Measurements from ENCODE around the gene GABRB3.

GABRB3 gene
- 0.04 to 0.18 reads per million in 2 experiments for total RNA-seq

DNA sequence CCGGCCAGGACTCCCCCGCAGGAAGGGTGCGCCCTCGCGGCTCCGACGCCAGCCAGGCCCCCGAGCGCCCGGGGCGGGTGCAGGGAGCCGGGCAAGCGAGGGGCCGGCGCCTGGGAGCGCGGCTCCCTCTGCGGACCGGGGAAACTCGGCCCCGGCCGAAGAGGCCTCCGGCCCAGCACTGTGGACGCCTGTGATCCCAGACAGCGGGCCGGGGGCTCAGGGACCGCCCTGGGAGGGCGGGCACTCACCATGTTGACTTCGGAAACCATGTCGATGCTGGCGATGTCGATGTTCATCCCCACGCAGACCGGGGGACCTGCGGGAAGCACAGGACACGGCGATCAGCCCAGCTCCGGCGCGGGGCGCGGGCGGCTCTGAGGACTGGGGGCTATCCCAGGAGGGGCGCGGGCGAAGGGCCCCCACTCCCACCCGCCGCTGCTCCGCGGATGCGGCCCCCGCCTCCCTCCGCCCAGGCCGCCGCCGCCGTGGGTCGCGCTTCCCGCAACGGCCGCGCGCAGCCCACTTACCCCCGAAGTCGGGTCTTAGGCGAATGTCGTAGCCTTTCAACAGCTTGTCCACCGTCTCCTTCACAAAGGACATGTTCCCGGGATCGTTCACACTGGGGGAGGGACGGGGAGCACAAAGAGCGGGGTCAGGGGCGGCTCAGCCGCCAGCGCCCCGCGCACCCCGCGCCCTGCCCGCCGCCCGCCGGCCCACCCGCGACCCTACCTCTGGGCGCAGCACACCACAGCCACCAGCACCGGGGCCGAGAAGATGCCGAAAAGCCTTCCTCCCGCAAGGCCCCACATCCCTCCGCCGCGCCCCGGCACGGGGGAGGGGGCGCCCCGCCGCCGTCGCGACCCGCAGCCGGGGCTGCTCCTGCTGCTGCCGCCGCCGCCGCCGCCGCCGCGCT lies at the start of gene GABRB3:
Gene GABRB3, minus strand, starts transcription at position 913 of the 913 bp plus-strand sequence.
- DNase-seq (ENCODE audit: low read depth) = no peak

DNA sequence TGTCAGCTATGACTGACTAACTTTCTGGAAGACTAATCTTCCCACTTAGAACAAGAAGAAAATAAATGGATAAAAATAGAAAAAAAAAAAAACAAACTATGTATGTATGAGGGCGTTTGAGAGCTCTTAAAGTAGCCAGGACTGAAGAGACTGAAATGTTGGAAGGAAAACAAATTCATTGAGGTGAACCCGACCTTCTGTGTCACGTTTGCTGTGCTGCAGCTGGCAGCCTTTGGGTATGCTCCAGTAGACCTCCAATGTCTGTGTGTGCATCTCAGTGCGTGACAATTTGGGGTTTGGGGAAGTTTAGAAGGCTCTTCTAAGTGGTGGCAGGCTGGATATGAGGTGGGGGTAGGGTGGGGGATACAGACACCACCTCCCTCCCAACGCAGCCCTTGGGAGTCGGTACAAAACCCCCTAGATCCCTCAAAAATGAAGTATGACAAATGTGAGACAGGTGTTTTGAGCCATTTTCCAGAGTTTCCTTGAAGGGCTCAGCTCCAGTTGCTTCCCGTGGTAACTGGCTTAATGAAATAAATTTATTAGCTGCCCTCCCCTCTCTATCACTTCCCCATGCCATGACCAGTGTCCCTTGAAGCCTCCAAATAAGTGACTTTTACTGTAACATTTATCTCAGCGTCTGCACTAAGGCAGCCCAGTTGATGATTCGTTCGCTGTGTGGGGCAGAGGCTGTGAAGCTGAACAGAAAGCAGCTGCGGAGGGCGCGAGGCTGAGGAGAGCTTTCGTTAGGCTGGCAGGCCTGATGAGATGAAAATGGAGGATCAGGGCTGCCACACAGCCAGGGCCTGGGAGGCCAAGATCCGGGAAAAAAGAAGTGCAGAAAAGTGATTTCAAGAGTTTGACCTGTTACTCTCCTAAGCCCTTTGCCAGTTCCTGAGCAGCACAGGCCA lies 34.9 kb upstream of the GABRB3 start:
- DNase-seq (ENCODE audit: low read depth) = no peak

DNA sequence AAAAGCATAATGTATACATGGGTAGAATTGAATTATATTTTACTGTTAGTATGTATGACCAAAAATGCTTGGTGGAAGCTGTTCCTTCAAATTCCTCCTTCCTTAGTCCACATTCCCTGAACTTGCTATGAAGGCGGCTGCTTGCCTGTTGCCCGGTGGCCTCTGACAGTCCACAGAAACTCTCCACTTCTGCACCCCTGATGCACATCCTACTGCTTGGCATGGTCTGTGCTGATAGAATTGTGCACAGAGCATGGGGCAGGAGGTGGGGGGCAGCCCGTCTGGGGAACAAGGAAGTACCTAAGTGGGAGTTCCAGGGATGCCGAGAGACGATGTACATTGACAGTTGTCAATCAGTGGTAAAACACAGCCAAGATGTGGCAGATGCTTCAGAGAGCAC lies 33.7 kb upstream of the GABRB3 start:
- DNase-seq (ENCODE audit: low read depth) = no peak

DNA sequence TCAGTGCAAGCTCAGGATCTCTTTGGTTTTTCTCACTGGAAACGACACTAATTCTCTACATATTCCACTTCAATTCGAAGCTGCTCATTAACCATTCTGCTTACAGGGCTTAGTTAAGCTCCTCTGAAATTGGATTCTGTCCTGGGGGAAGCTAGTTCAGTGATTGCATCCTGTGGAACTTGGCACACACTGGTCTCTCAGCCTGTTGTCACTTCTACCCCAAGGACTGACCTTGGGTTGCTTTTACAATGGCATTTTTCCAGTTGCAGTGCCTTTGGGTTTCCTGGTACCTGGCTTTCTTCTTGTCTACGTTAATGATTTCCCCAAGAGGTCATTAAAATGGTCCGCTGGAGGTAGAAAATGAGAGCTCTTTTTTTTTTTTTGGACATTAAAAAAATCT lies 33.3 kb upstream of the GABRB3 start:
- no peak for DNase-seq (ENCODE audit: low read depth)

DNA sequence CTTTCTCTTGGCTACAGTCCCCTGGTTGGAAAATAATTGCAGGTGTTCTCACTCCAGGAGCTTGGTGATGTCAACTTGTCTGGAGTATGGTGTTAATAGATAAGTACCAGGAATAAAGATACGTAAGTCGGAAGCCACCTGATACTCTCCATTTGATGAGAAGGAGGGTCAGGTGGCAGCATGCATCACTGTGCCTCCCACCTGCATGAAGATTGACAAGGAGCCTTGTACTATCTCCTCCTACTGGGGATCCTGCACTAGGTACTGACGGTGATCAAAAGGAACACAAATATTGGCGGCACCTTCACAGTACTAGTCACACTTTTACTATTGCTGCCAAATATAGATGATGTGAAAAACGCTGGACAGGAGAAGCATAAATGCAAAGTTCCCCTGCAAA lies 32.6 kb upstream of the GABRB3 start:
- no peak for DNase-seq (ENCODE audit: low read depth)

DNA sequence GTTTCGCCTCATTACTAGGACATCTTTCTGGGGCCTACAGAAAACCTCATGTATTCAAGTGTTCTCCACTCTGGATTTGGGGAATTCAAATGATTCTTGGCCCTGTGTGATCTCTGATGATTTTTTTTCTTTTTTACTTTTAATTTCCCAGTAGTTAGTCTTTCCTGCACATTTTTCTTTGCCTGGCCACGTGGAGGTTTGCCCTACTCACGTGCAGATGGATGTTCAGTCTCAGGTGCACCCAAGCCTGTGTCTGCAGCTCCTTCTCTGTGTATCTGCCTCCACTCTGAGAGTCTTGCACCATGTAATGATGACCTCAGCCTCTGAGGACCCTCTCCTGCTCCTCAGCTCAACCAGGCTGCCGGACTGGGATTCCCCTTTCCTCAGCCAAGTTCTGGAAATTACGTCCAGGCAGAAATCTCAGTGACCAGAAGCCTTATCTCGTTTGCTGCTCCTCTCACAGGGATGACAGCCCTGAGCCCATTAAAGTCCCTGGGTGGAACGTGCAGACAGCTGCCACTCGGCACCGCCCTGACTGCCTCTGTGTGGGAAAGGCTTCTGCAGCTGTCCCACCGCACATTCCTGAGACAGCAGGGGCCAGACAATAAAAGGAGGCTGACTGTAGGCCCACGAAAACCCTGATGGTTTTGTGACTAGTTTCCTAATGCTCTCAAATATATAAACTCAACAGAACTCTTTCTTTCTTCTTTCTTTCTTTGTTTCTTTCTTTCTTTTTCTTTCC lies 31.4 kb upstream of the GABRB3 start:
- DNase-seq (ENCODE audit: low read depth) = no peak

DNA sequence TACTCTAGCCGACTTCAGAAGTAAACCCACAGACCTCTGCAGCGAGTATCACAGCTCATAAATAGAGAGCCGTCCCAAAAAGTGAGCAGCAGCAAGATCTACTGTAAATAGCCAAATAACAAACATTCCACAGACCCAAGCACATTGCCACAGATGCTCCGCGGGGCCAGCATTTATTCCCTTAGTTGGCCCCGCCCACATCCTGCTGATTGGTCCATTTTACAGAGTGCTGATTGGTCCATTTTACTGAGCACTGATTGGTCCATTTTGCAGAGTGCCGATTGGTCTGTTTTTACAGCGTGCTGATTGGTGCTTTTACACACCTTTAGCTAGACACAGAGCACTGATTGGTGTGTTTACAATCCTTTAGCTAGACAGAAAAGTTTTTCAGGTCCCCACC lies 17.3 kb upstream of the GABRB3 start:
- no peak for DNase-seq (ENCODE audit: low read depth)

DNA sequence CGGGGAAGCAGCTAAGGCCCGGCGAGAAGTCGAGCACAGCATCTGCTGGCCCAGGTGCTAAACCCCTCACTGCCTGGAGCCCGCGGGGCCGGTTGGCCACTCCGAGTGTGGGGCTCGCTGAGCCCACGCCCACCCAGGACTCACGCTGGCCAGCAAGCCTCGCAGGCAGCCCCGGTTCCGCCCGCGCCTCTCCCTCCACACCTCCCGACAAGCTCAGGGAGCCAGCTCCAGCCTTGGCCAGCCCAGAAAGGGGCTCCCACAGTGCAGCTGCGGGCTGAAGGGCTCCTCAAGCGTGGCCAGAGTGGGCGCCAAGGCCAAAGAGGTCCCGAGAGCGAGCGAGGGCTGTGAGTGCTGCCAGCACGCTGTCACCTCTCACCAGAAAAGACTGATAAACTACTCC lies 8.9 kb upstream of the GABRB3 start:
- no peak for DNase-seq (ENCODE audit: low read depth)

DNA sequence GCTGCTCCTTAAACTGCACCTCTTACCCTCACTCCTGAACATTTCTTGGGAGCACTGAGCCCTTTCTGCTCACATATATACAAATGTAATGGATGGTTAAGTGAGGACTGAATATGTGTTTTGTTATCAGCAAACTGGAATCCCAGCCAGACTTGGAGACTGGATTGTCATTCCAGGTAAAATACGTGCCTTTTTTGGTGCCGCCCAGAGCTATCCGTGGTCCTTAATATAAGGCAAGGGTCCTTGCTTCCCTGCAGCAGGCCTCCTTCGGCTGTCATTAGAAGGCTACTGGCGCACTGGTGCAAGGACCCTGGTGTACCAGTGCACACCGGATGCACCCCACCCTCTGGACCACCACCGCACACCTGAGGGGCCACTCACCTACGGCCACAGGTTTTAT lies 1.1 kb upstream of the GABRB3 start:
- no peak for DNase-seq (ENCODE audit: low read depth)

DNA sequence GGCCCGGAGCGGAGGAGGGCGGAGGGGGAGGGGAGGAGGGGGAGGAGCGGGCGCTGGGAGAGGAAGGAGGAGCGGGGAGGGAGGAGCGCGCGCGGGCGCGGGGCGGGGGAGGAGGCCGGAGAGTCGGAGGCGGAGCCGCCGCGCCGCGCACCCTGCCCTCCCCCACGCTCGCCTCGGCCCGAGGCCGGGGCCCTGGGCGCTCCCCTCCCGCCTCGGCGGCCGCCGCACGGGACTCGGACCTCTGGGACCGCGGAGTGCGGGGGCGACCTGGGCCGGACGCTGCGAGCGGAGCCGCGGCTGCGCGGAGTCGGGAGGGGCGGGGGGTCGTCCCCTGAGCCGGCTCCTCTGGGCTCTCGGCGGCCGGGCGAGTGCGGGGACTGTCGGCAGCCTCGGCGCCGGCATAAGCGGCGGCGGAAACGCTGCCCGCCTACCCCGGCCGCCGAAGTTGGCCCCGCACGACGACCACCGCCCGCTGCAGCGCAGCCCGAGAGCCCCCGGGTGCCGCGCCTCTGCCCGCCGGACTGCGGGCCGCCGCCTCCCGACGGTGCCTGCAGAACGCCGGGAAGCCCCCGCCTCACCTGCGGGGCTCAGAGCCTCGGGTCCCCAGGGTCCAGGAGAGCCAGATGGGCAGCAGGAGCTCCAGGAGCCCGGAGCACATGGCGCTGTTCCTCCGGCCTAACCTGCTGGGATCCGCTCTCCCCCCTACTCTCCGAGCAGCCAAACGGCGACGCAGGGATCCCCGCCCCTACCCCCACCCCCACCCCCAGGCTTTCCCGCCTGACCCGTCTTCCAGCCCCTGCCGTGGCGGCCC lies 406 bp upstream of the GABRB3 start:
- no peak for DNase-seq (ENCODE audit: low read depth)

DNA sequence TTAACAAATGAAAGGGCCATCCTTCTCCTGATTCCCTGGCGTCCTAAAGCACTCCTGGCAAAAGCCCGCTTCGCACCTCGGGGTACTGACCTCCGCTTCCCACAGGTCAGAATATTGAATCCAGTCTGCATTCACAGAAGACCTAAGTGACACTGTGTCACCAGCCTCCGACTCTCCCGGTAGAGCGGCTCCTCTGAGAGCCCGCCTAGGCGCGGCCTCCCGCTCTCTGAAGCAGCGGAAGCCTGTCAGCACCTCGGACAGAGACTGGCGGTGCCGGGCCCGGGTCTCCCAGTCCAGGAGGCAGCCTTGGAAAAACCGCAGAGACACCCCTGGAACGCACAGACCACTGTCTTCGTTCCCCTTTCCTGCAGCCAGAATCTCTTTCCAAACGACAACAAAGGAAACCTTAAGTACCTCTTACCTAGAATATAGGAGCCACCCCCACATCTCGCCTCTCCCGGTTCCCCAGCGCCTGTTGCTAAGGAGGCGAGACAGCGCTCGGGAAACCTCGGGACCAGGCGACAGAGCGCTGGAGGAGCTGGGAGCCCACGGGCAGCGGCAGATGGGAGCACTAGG lies 1.2 kb downstream of the GABRB3 start:
- DNase-seq (ENCODE audit: low read depth) = no peak

DNA sequence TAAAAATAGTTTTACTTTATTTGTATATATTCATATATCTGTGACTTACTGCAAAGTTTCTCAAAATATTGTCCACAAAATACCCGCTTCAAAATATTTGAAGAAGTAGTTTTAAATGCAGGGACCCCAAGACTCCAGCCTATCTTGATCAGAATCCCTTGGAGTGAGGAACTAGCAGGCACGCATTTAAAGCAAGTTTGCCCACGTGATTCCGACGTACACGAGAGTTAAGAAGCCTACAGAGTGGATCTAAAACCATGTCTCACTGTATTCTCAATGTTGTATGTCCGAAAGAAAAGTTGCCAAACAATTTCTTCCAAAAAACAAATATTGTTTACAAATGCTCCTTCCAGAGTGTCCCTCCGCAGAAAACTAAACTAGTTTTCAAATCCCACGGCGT lies 1.7 kb downstream of the GABRB3 start:
- DNase-seq (ENCODE audit: low read depth) = no peak

DNA sequence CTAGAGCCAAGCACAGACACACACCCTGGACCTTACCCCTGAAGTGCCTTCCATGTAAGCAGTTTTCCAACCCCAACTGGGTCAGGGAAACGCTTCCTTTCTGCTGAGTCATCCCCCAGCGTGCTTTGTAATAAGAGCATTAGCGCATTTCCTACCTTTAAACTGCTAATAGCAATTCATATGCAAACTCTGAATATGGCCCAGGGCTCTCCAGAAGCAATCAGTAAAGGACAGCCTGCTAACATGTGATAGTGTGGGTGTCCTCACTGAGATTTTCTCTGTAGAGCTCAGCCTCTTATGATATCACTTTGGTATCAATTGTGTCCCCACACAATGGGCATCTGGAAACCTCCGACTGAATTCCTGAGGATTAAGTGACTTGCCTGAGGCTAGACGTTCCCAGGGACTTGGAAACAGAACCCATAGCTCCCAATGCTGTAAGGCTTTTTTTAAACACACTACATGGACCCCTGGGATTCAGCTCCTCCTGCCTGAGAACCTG lies 5.6 kb downstream of the GABRB3 start:
- no peak for DNase-seq (ENCODE audit: low read depth)

DNA sequence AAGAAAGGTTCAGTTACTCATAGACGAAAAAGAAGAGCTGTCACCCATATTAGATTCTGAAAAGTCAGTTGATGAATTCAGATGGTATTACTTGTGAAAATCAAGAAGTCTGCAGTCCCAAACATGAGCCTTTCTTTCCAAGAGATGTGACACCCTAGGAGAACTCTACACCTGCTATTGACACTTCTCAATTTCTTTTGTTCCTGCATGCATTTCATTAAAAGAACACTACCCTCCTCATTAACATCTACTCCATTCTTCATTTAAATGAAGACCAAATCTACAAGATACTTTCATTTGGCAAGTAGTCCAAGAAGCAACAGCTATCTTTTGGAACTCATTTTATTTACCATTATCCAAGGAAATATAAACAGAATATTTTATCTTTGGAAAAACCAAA lies 6.6 kb downstream of the GABRB3 start:
- no peak for DNase-seq (ENCODE audit: low read depth)

DNA sequence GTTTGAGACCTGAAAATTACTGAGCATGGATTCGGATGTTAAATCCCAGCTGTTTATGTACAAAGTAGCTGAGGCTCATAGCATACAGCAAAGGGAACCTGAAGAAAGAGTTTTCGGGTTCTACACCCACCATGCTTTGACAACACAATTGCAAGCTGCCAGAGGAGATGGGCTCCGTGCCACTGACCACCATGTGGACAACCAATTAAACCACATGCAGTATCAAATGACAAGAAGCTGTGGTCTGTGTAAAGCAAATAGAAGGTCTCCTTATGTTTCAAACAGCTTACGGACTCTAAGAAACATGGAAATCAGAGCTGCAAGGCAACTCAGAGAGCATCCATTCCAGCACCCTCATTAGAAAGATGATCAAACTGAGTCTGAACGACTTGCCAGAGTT lies 12.9 kb downstream of the GABRB3 start:
- DNase-seq (ENCODE audit: low read depth) = no peak

DNA sequence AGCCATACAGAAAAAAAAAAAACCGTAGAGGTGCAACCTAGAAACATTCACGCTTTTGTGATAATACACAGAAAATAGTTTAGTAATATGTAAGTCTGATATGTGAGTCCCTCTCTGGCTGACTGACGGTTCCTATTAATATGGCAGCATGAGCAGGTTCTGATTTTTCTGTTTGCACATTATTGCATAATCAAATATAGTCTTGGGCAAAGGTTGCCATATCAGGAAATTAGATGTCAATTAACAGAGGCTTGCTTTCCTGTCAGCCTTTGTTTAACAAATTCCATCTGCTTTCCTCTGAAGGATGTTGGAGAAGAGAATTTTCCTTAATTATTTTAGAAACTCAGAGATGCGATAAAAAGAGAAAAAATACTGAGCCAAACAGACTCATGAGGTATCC lies 14.8 kb downstream of the GABRB3 start:
- no peak for DNase-seq (ENCODE audit: low read depth)

DNA sequence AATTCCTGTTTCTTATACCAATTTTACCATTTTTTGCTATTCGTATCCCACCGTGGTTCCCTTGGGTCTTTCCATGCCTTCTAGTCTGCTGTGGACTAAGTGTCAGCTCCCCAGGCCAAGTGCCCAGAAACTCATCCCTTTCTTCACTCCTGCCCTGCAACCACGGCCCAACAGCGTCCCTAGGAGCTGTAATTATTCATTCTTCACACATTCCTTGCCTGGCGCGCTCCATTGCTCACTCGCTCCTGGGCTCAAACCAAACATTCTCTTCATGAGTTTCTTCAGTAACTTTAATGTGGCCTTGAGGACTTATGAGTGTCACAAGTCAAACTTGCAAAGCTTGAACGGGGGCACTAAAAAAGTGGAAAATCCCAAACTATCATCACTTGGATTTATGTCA lies 15.7 kb downstream of the GABRB3 start:
- no peak for DNase-seq (ENCODE audit: low read depth)

DNA sequence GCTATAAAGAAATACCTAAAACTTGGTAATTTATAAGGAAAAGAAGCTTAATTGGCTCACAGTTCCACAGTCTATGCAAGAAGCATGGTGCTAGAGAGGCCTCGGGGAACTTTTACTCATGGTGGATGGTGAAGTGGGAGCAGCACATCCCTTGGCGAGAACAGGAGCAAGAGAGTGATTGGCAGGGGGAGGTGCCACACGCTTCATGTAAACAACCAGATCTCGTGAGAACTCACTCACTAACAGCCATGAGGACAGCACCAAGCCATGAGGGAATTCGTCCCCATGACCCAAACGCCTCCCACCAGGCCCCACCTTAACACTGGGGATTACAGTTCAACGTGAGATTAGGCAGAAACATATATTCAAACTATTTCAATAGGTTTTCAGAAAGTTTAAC lies 28.0 kb downstream of the GABRB3 start:
- no peak for DNase-seq (ENCODE audit: low read depth)

DNA sequence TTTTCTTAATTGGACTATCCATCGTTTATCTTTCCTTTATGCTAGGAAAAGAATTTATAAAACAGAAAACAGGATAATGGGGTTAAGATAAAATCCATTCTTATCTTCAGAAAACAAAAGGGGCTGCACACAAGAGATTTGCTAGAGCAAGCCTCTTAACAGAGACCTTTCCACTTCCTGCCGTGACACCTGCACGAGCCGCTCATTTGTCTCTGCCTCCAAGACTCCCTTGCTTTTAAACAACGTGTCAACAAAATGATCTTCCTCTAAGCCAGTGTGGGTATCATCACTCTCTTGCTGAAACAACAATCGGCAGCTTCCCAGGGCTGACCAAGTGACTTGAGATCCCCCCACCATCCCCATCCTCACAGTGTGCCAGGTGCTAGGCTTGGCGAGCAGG lies 33.1 kb downstream of the GABRB3 start:
- DNase-seq (ENCODE audit: low read depth) = no peak

DNA sequence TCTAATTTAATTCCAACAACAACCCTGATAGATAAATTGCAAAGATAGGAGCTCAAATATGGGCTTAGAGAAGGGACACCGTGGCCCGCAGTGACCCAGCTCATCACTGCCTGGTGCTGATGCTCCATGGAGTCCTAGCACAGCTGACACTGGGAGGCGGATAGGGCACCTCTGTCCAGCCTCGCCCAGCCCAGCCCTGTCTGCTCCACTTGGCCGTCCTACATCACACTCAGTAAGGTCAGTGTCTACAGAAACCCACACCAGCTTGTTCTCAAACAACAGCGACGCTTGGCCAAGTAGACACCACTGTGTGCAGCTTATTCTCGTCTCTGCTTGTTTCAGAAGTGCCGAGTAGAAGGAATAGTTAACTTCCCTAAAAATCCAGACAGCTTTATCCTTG lies 33.9 kb downstream of the GABRB3 start:
- DNase-seq (ENCODE audit: low read depth) = no peak
